IMR-90 (cell line): ENCODE measurements around the gene PAN3. TPM values are rescaled to one million over a fixed set of nuclear protein-coding genes. Genes with fewer than 3 reads are reported as not detected.

Experiments
- ATAC-seq: fragments of 200-7000 bp; cut with Tn5 transposase; 2 replicates; pipeline ENCODE4 v1.9.1; 2020; ENCODE audit warnings: low read depth, mild to moderate bottlenecking, moderate library complexity
- BruUV-seq: library from RNA; stranded (reverse); fragments of 400-500 nt; replicated peaks from 2 replicates; lab custom pipeline; 2021; lab: Mats Ljungman, UMichigan
- CTCF ChIA-PET: fragments of 300-600 bp; formaldehyde crosslinking; extraction: SDS; loops from one replicate; lab custom pipeline; 2021; ENCODE audit warnings: antibody characterized with exemption; lab: Yijun Ruan, JAX
- POLR2A ChIA-PET: fragments of 300-600 bp; sonication (Branson Sonifier 250); formaldehyde crosslinking; loops from one replicate; lab custom pipeline; 2022; ENCODE audit warnings: antibody characterized with exemption; ENCODE audit not compliant: unreplicated experiment; lab: Charles Lee
- DNase-seq: peaks from one replicate; pipeline ENCODE4 v3.0.0; 2013
- H2AFZ ChIP-seq: replicated peaks from 2 replicates; pipeline ENCODE3; 2013; ENCODE audit warnings: low read length, mild to moderate bottlenecking; ENCODE audit not compliant: poor library complexity
- H2AK5ac ChIP-seq: 2 replicates; pipeline ENCODE4 v1.6.1; 2013; ENCODE audit warnings: low read depth, low read length, inconsistent platforms
- H2AK9ac ChIP-seq: replicated peaks from 2 replicates; pipeline ENCODE3; 2013; ENCODE audit warnings: mild to moderate bottlenecking, low read depth, low read length, moderate library complexity; ENCODE audit not compliant: poor library complexity
- H2BK120ac ChIP-seq: 2 replicates; pipeline ENCODE4 v1.6.1; 2013; ENCODE audit warnings: low read depth, low read length, inconsistent platforms
- H2BK15ac ChIP-seq: 3 replicates; pipeline ENCODE4 v1.6.1; 2013; ENCODE audit warnings: low read depth, low read length, inconsistent platforms
- H2BK20ac ChIP-seq: 2 replicates; pipeline ENCODE4 v1.6.1; 2013; ENCODE audit warnings: low read depth, mild to moderate bottlenecking, inconsistent platforms, low read length, moderate library complexity
- H2BK5ac ChIP-seq: 2 replicates; pipeline ENCODE4 v1.6.1; 2013; ENCODE audit warnings: mild to moderate bottlenecking, low read depth, low read length, inconsistent platforms; ENCODE audit not compliant: poor library complexity, severe bottlenecking
- H3K14ac ChIP-seq: replicated peaks from 2 replicates; pipeline ENCODE4 v1.6.1; 2013; ENCODE audit warnings: low read depth, low read length, inconsistent platforms
- H3K18ac ChIP-seq: 2 replicates; pipeline ENCODE4 v1.6.1; 2013; ENCODE audit warnings: low read depth, low read length, control low read depth
- H3K23ac ChIP-seq: 2 replicates; pipeline ENCODE4 v1.6.1; 2013; ENCODE audit warnings: low read depth, low read length, inconsistent platforms
- H3K27ac ChIP-seq: 2 replicates; pipeline ENCODE4 v1.5.1; 2013; ENCODE audit warnings: mild to moderate bottlenecking, control low read depth, low read length; ENCODE audit not compliant: insufficient read depth
- H3K27me3 ChIP-seq: 2 replicates; pipeline ENCODE4 v1.6.1; 2013; ENCODE audit warnings: low read length; ENCODE audit not compliant: control insufficient read depth, insufficient read depth
- H3K36me3 ChIP-seq: 2 replicates; pipeline ENCODE4 v1.6.1; 2013; ENCODE audit warnings: low read length, mixed read lengths; ENCODE audit not compliant: control insufficient read depth, insufficient read depth
- H3K4ac ChIP-seq: 2 replicates; pipeline ENCODE4 v1.6.1; 2013; ENCODE audit warnings: low read depth, low read length, inconsistent platforms
- H3K4me1 ChIP-seq: 2 replicates; pipeline ENCODE4 v1.6.1; 2013; ENCODE audit warnings: low read length, mixed read lengths; ENCODE audit not compliant: control insufficient read depth, insufficient read depth
- H3K4me2 ChIP-seq: 2 replicates; pipeline ENCODE4 v1.6.1; 2013; ENCODE audit warnings: low read depth, mild to moderate bottlenecking, control low read depth, low read length, moderate library complexity
- H3K4me3 ChIP-seq: 2 replicates; pipeline ENCODE4 v1.5.1; 2013; ENCODE audit warnings: low read depth, mild to moderate bottlenecking, control low read depth, low read length, moderate library complexity; ENCODE audit not compliant: insufficient read depth
- H3K56ac ChIP-seq: 2 replicates; pipeline ENCODE4 v1.6.1; 2013; ENCODE audit warnings: low read length, inconsistent platforms; ENCODE audit not compliant: insufficient read depth; ENCODE audit errors: extremely low read depth
- H3K79me1 ChIP-seq, 2 experiments: 2 replicates each; pipeline ENCODE4 v1.6.1; 2013; ENCODE audit warnings: low read length in 2 of 2, inconsistent platforms in 1 of 2, low read depth in 1 of 2
- H3K9ac ChIP-seq: 2 replicates; pipeline ENCODE4 v1.6.1; 2013; ENCODE audit warnings: low read depth, low read length, control low read depth
- H3K9me1 ChIP-seq: 2 replicates; pipeline ENCODE4 v1.6.1; 2013; ENCODE audit warnings: low read length, inconsistent platforms; ENCODE audit not compliant: insufficient read depth
- H3K9me3 ChIP-seq: 2 replicates; pipeline ENCODE4 v1.6.1; 2013; ENCODE audit warnings: low read length; ENCODE audit not compliant: control insufficient read depth, insufficient read depth
- H4K20me1 ChIP-seq: 2 replicates; pipeline ENCODE4 v1.6.1; 2013; ENCODE audit warnings: low read length, inconsistent platforms; ENCODE audit not compliant: insufficient read depth
- H4K5ac ChIP-seq: 2 replicates; pipeline ENCODE4 v1.6.1; 2013; ENCODE audit warnings: mild to moderate bottlenecking, low read depth, low read length, control low read depth
- H4K8ac ChIP-seq, 2 experiments: 2 replicates each; pipeline ENCODE4 v1.6.1; 2013; ENCODE audit warnings: low read depth in 2 of 2, low read length in 2 of 2, control low read depth in 1 of 2, inconsistent platforms in 1 of 2
- H4K91ac ChIP-seq: 2 replicates; pipeline ENCODE4 v1.6.1; 2013; ENCODE audit warnings: low read depth, low read length, inconsistent platforms; ENCODE audit not compliant: insufficient read depth
- CHD1 ChIP-seq: IDR thresholded peaks from 2 replicates; pipeline ENCODE4 v1.6.1; 2012; ENCODE audit warnings: low read depth, low read length, improper control_type of control experiment
- ELK1 ChIP-seq: fragments of 150-350 bp; IDR thresholded peaks from 2 replicates; pipeline ENCODE4 v1.6.1; 2016; ENCODE audit warnings: low read depth, mild to moderate bottlenecking, low read length, moderate library complexity, borderline replicate concordance
- MAFK ChIP-seq: IDR thresholded peaks from 2 replicates; pipeline ENCODE4 v1.6.1; 2012; ENCODE audit warnings: low read depth, low read length, improper control_type of control experiment
- MAZ ChIP-seq: IDR thresholded peaks from 2 replicates; pipeline ENCODE4 v1.6.1; 2012; ENCODE audit warnings: low read depth, mild to moderate bottlenecking, low read length, improper control_type of control experiment, moderate library complexity, borderline replicate concordance
- MXI1 ChIP-seq: IDR thresholded peaks from 2 replicates; pipeline ENCODE4 v1.6.1; 2012; ENCODE audit warnings: low read depth, mild to moderate bottlenecking, low read length, moderate library complexity, borderline replicate concordance
- NFE2L2 ChIP-seq: fragments of 150-350 bp; IDR thresholded peaks from 2 replicates; pipeline ENCODE4 v1.6.1; 2016; ENCODE audit warnings: low read depth, mild to moderate bottlenecking, low read length
- RFX5 ChIP-seq: IDR thresholded peaks from 2 replicates; pipeline ENCODE4 v1.8.0; 2012; ENCODE audit warnings: low read depth, mild to moderate bottlenecking, low read length, moderate library complexity
- WGBS, 2 experiments: methylation state at CpG; one replicate each; pipeline versions ENCODE4 v1.1.5 to v1.1.7; 2013; ENCODE audit warnings: missing lambda C conversion rate in 2 of 2; ENCODE audit not compliant: insufficient read length in 1 of 2; ENCODE audit errors: extremely low coverage in 2 of 2; 5-methylcytosine and 5-hydroxymethylcytosine counted together
- dilution Hi-C: fragments of 300-500 bp; cut with HindIII; formaldehyde crosslinking; loops from one replicate; pipeline ENCODE4 v1.14.3; 2018; ENCODE audit warnings: low sequenced_read_pairs; ENCODE audit not compliant: unreplicated experiment
- in situ Hi-C: fragments of 300-500 bp; cut with MboI; formaldehyde crosslinking; loops from 3 replicates; pipeline ENCODE4 v1.14.3; 2019; ENCODE audit warnings: low sequenced_read_pairs, inconsistent platforms, mixed read lengths
- intact Hi-C: fragments of 100-400 bp; cut with micrococcal nuclease; formaldehyde crosslinking; loops from 2 replicates; pipeline ENCODE4 v1.10.0; 2022
- polyA plus RNA-seq, 3 experiments: library from polyadenylated mRNA; depleted of rRNA; stranded (reverse); fragments of >200 nt; gene quantifications; 2 replicates each; pipeline ENCODE4 v1.2.3, GENCODE V29; 2012; ENCODE audit warnings: low replicate concordance in 1 of 3
- total RNA-seq: library from RNA; depleted of rRNA; stranded (reverse); fragments of >200 nt; gene quantifications from 2 replicates; pipeline ENCODE4 v1.2.3, GENCODE V29; 2012

Gene PAN3
- total and polyA plus RNA-seq, 2 of the 4 experiments (the other 2 are of a cell fraction), result 6.6 to 15.1 TPM

GRCh38 chr13:28159057-28159456 is 20.7 kb downstream of the PAN3 start:
- no peak overlapping the region for H2BK120ac ChIP-seq
- peaks cover 9% of the 10 kb centered on the region for H3K4me1 ChIP-seq
- no peak overlapping the region for H3K23ac ChIP-seq
- H2BK15ac ChIP-seq, result no peak overlapping the region
- H3K36me3 ChIP-seq, result no peaks in the 10 kb centered on the region
- H3K18ac ChIP-seq, result no peak overlapping the region
- dilution Hi-C loops, result no loop called here
- H3K9me3 ChIP-seq, result no peaks in the 10 kb centered on the region
- no peak overlapping the region for H3K4me3 ChIP-seq
- ATAC-seq, result no peak
- no peak overlapping the region for H3K56ac ChIP-seq
- H2AK5ac ChIP-seq, result no peak overlapping the region
- CTCF ChIA-PET, result no interaction called here
- H4K5ac ChIP-seq, result no peak overlapping the region
- H3K9ac ChIP-seq, result no peak overlapping the region
- no peaks in the 10 kb centered on the region for H3K27me3 ChIP-seq
- H2AK9ac ChIP-seq, result no peak overlapping the region
- peaks cover 21 to 58% of the 10 kb centered on the region in 2 experiments for H3K79me1 ChIP-seq
- no peak overlapping the region for H3K4ac ChIP-seq
- H4K20me1 ChIP-seq, result peaks cover 25% of the 10 kb centered on the region
- no peak overlapping the region for H2AFZ ChIP-seq
- no peak overlapping the region for H3K4me2 ChIP-seq
- no peaks in the 10 kb centered on the region; the same call in 1 of the 2 replicates for H3K9me1 ChIP-seq
- no peak overlapping the region for H2BK20ac ChIP-seq
- H4K91ac ChIP-seq, result no peak overlapping the region
- no peak overlapping the region for H3K14ac ChIP-seq
- BruUV-seq, result no TSS peak
- TF ChIP-seq ELK1, result no peak
- no peak for TF ChIP-seq RFX5
- no peak for TF ChIP-seq MXI1
- no peak for TF ChIP-seq MAFK
- no peak for TF ChIP-seq NFE2L2
- no peak for TF ChIP-seq CHD1
- no peak for TF ChIP-seq MAZ
- DNase-seq, result no peak
- H4K8ac ChIP-seq, result no peak overlapping the region
- POLR2A ChIA-PET, result no interaction called here
- intact Hi-C loops, result no loop called here
- no CpG with 5 or more reads among the region's 4 CpGs for WGBS, 2 experiments
- in situ Hi-C loops, result no loop called here
- H3K27ac ChIP-seq, result no peak overlapping the region
- no peak overlapping the region for H2BK5ac ChIP-seq
